ENCODE results near the gene MTCL1.

The MTCL1 gene

GRCh38 chr18:8868276-8868675, 162.9 kb downstream of the MTCL1 start:
- DNase-seq (ENCODE audit: low read depth) = no peak

- no peak for DNase-seq (ENCODE audit: low read depth)
Observed at GRCh38 chr18:8868779-8869415, 163.5 kb downstream of the MTCL1 start.

- DNase-seq (ENCODE audit: low read depth) = no peak
Observed at GRCh38 chr18:8869696-8870095, 164.3 kb downstream of the MTCL1 start.

GRCh38 chr18:8870528-8870927, 165.2 kb downstream of the MTCL1 start:
- DNase-seq (ENCODE audit: low read depth) = no peak

GRCh38 chr18:8871489-8871888, 166.1 kb downstream of the MTCL1 start:
- no peak for DNase-seq (ENCODE audit: low read depth)

GRCh38 chr18:8874872-8875271, 169.5 kb downstream of the MTCL1 start:
- DNase-seq (ENCODE audit: low read depth) = no peak

GRCh38 chr18:8876887-8877286, 171.5 kb downstream of the MTCL1 start:
- DNase-seq (ENCODE audit: low read depth) = no peak

GRCh38 chr18:8881103-8881502, 175.7 kb downstream of the MTCL1 start:
- no peak for DNase-seq (ENCODE audit: low read depth)
